ENCODE data around the gene DENND11.
"Not testable (repeated sequence)": the region's sequence is repeated elsewhere in the genome, so short reads cannot be mapped to it uniquely, and the experiment has no call there.

Gene DENND11

DNA sequence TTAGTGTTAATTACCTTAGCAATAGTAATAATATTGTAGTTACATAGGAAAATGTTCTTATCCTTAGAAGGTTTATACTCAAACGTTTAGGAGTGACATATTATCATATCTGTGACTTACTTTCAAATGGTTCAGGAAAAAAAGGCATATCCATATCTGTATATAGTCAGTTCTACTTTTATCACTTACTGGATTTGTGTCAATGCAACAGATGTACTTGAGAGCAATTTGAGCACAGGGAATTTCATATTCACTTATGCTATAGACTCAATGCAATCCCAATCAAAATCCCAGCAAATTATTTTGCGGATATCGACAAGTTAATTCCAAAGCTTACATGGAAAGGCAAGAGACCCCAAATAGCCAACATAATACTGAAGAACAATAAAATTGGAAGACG lies 10.0 kb downstream of the DENND11 start:
- H3K4me2 ChIP-seq (ENCODE audit: low read depth, low read length, poor library complexity, severe bottlenecking), result no peak overlapping the region
- H3K27me3 ChIP-seq (ENCODE audit: low read length), result no peaks in the 10 kb centered on the region
- no peaks in the 10 kb centered on the region for H3K9me3 ChIP-seq (ENCODE audit: insufficient read depth, low read length)
- no peak overlapping the region for H3K4me3 ChIP-seq (ENCODE audit: insufficient read depth, low read length, poor library complexity, severe bottlenecking)
- no peak overlapping the region for H2AFZ ChIP-seq (ENCODE audit: low read depth, low read length, severe bottlenecking)
- H3K9me2 ChIP-seq (replicated peaks; ENCODE audit: insufficient read depth, low read length), result no peaks in the 10 kb centered on the region
- H3K27ac ChIP-seq (ENCODE audit: low read depth, low read length), result no peak overlapping the region
- H3K9ac ChIP-seq (ENCODE audit: low read length), result no peak overlapping the region
- no peaks in the 10 kb centered on the region for H4K20me1 ChIP-seq (ENCODE audit: low read depth, low read length)
- no peaks in the 10 kb centered on the region for H3K79me2 ChIP-seq (ENCODE audit: insufficient read depth, low read length)
- H3F3A ChIP-seq (ENCODE audit: insufficient read depth), result no peaks in the 10 kb centered on the region
- no peak for TF ChIP-seq CTCF (IDR thresholded peaks at IDR 0.05; ENCODE audit: insufficient read depth, low read length, poor library complexity, severe bottlenecking)
- no peak for TF ChIP-seq EZH2phosphoT487 (conservative IDR thresholded peaks at IDR 0.05; ENCODE audit: low read length)
- no peaks in the 10 kb centered on the region for H3K36me3 ChIP-seq (ENCODE audit: low read length)

- Histone ChIP-seq H3K9me2 (replicated peaks; ENCODE audit: insufficient read depth, low read length) (no peaks in the 10 kb centered on the region), H4K20me1 (ENCODE audit: low read depth, low read length) (no peaks in the 10 kb centered on the region), H3K4me2 (ENCODE audit: low read depth, low read length, poor library complexity, severe bottlenecking) (no peak overlapping the region), H3K27ac (ENCODE audit: low read depth, low read length) (no peak overlapping the region), H2AFZ (ENCODE audit: low read depth, low read length, severe bottlenecking) (no peak overlapping the region), H3F3A (ENCODE audit: insufficient read depth) (no peaks in the 10 kb centered on the region), H3K79me2 (ENCODE audit: insufficient read depth, low read length) (no peaks in the 10 kb centered on the region), H3K27me3 (ENCODE audit: low read length) (no peaks in the 10 kb centered on the region), H3K9me3 (ENCODE audit: insufficient read depth, low read length) (no peaks in the 10 kb centered on the region), H3K36me3 (ENCODE audit: low read length) (no peaks in the 10 kb centered on the region), H3K4me3 (ENCODE audit: insufficient read depth, low read length, poor library complexity, severe bottlenecking) (no peak overlapping the region), H3K9ac (ENCODE audit: low read length) (no peak overlapping the region)
- no peak for TF ChIP-seq CTCF (IDR thresholded peaks at IDR 0.05; ENCODE audit: insufficient read depth, low read length, poor library complexity, severe bottlenecking)
- TF ChIP-seq EZH2phosphoT487 (conservative IDR thresholded peaks at IDR 0.05; ENCODE audit: low read length), result no peak
These were observed 10.4 kb downstream of the DENND11 start for GRCh38 chr7:141691540-141691939.

- not testable (repeated sequence) for H3K9me2 ChIP-seq (replicated peaks; ENCODE audit: insufficient read depth, low read length); H3K9me3 ChIP-seq (ENCODE audit: insufficient read depth, low read length); H2AFZ ChIP-seq (ENCODE audit: low read depth, low read length, severe bottlenecking); H4K20me1 ChIP-seq (ENCODE audit: low read depth, low read length); H3K36me3 ChIP-seq (ENCODE audit: low read length); H3K4me2 ChIP-seq (ENCODE audit: low read depth, low read length, poor library complexity, severe bottlenecking); H3K4me3 ChIP-seq (ENCODE audit: insufficient read depth, low read length, poor library complexity, severe bottlenecking); H3K27ac ChIP-seq (ENCODE audit: low read depth, low read length); H3F3A ChIP-seq (ENCODE audit: insufficient read depth); H3K79me2 ChIP-seq (ENCODE audit: insufficient read depth, low read length); H3K27me3 ChIP-seq (ENCODE audit: low read length); H3K9ac ChIP-seq (ENCODE audit: low read length)
These were observed 12.7 kb downstream of the DENND11 start for GRCh38 chr7:141689072-141689825.

- Histone ChIP-seq H2AFZ (ENCODE audit: low read depth, low read length, severe bottlenecking) (no peak overlapping the region), H3K4me2 (ENCODE audit: low read depth, low read length, poor library complexity, severe bottlenecking) (no peak overlapping the region), H3F3A (ENCODE audit: insufficient read depth) (no peaks in the 10 kb centered on the region), H3K9ac (ENCODE audit: low read length) (no peak overlapping the region), H3K4me3 (ENCODE audit: insufficient read depth, low read length, poor library complexity, severe bottlenecking) (no peak overlapping the region), H3K27ac (ENCODE audit: low read depth, low read length) (no peak overlapping the region), H3K9me3 (ENCODE audit: insufficient read depth, low read length) (no peaks in the 10 kb centered on the region), H3K36me3 (ENCODE audit: low read length) (no peaks in the 10 kb centered on the region), H3K27me3 (ENCODE audit: low read length) (no peaks in the 10 kb centered on the region), H4K20me1 (ENCODE audit: low read depth, low read length) (no peaks in the 10 kb centered on the region), H3K9me2 (replicated peaks; ENCODE audit: insufficient read depth, low read length) (no peaks in the 10 kb centered on the region), H3K79me2 (ENCODE audit: insufficient read depth, low read length) (no peaks in the 10 kb centered on the region)
- TF ChIP-seq CTCF (IDR thresholded peaks at IDR 0.05; ENCODE audit: insufficient read depth, low read length, poor library complexity, severe bottlenecking) (no peak), EZH2phosphoT487 (conservative IDR thresholded peaks at IDR 0.05; ENCODE audit: low read length) (no peak)
These were observed 13.9 kb downstream of the DENND11 start for GRCh38 chr7:141688043-141688442.

Data from SU-DHL-6 (cell line).